ENCODE data around the gene ADSL. TPM values are rescaled to one million over a fixed set of nuclear protein-coding genes. Genes with fewer than 3 reads are reported as not detected.

ADSL gene
- total RNA-seq: 41.0 TPM

GRCh38 chr22:40346185-40347118 lies at the start of gene ADSL:
Gene ADSL (plus strand): TSS chr22:40346500. CDS start chr22:40346559, 59 bp downstream.
- H3K9me3 ChIP-seq: no peaks in the 10 kb centered on the region
- H3K4me3 ChIP-seq: peak within 1 kb of the TSS; percentile 58 to 68
- TF ChIP-seq POLR2A (IDR thresholded peaks at IDR 0.05) (peak in 1 of 2 donors; percentile 60), POLR2AphosphoS5 (IDR thresholded peaks at IDR 0.05; ENCODE audit: insufficient read depth in 1 of 2, low read depth in 1 of 2) (peak; percentile 85 to 97)
- TF ChIP-seq, protein P1, sequence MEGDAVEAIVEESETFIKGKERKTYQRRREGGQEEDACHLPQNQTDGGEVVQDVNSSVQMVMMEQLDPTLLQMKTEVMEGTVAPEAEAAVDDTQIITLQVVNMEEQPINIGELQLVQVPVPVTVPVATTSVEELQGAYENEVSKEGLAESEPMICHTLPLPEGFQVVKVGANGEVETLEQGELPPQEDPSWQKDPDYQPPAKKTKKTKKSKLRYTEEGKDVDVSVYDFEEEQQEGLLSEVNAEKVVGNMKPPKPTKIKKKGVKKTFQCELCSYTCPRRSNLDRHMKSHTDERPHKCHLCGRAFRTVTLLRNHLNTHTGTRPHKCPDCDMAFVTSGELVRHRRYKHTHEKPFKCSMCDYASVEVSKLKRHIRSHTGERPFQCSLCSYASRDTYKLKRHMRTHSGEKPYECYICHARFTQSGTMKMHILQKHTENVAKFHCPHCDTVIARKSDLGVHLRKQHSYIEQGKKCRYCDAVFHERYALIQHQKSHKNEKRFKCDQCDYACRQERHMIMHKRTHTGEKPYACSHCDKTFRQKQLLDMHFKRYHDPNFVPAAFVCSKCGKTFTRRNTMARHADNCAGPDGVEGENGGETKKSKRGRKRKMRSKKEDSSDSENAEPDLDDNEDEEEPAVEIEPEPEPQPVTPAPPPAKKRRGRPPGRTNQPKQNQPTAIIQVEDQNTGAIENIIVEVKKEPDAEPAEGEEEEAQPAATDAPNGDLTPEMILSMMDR (IDR thresholded peaks at IDR 0.05): no peak
- DNase-seq (ENCODE audit: extremely low spot score in 2 of 2): no peak
- no peaks in the 10 kb centered on the region for H3K27me3 ChIP-seq
- H3K27ac ChIP-seq: peak within 1 kb of the TSS; percentile 86
- H3K4me1 ChIP-seq: peaks cover 26% of the 10 kb centered on the region
- peaks cover 0 to 17% of the 10 kb centered on the region in 2 donors for H3K36me3 ChIP-seq
- intact Hi-C loops (cut with DNase I): loop anchor here (5.0 to 10.0 kb wide), 2 partner anchors 304 to 812 kb away; partner anchors contain the start of gene RPS19BP1

DNA sequence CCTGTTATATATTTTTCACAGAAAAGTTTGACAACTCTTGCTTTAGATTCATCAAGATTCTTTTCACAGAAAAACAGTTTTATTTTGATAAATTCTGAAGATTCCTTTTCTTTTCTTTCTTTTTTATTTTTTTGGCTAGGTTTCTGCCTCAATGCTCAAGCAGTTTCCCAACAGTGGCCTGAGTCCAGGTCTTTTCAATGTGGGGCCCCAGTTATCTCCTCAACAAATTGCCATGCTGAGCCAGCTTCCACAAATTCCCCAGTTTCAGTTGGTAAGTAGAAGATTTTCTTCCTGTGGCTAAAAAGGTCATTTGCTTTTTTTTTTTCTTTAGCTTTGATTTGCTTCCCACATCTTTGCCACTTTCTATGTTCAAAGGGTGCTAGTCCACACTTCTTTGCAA lies 46.0 kb upstream of the ADSL start:
- Histone ChIP-seq H3K4me3 (no peak overlapping the region), H3K27me3 (no peaks in the 10 kb centered on the region), H3K9me3 (no peaks in the 10 kb centered on the region), H3K4me1 (peaks cover 4% of the 10 kb centered on the region), H3K36me3 (peaks cover 0 to 33% of the 10 kb centered on the region in 2 donors), H3K27ac (no peak overlapping the region)
- no peak for DNase-seq (ENCODE audit: extremely low spot score in 2 of 2)
- TF ChIP-seq POLR2AphosphoS5 (IDR thresholded peaks at IDR 0.05; ENCODE audit: insufficient read depth in 1 of 2, low read depth in 1 of 2): no peak
- TF ChIP-seq, protein P1 (IDR thresholded peaks at IDR 0.05): no peak
- no peak for TF ChIP-seq POLR2A (IDR thresholded peaks at IDR 0.05)
- intact Hi-C loops (cut with DNase I): no loop called here

GRCh38 chr22:40300884-40301672 lies 45.2 kb upstream of the ADSL start:
- DNase-seq (ENCODE audit: extremely low spot score in 2 of 2): no peak
- Histone ChIP-seq H3K9me3 (no peaks in the 10 kb centered on the region), H3K36me3 (peaks cover 0 to 33% of the 10 kb centered on the region in 2 donors), H3K27me3 (no peaks in the 10 kb centered on the region), H3K4me3 (no peak overlapping the region), H3K27ac (no peak overlapping the region), H3K4me1 (peaks cover 4% of the 10 kb centered on the region)
- intact Hi-C loops (cut with DNase I): no loop called here
- TF ChIP-seq, protein P1 (IDR thresholded peaks at IDR 0.05): no peak
- no peak for TF ChIP-seq POLR2AphosphoS5 (IDR thresholded peaks at IDR 0.05; ENCODE audit: insufficient read depth in 1 of 2, low read depth in 1 of 2)
- TF ChIP-seq POLR2A (IDR thresholded peaks at IDR 0.05): no peak

GRCh38 chr22:40302149-40302548 lies 44.2 kb upstream of the ADSL start:
- Histone ChIP-seq H3K9me3 (no peaks in the 10 kb centered on the region), H3K4me1 (peaks cover 4% of the 10 kb centered on the region), H3K4me3 (no peak overlapping the region), H3K27ac (no peak overlapping the region), H3K27me3 (no peaks in the 10 kb centered on the region), H3K36me3 (peaks cover 0 to 27% of the 10 kb centered on the region in 2 donors)
- intact Hi-C loops (cut with DNase I): no loop called here
- no peak for DNase-seq (ENCODE audit: extremely low spot score in 2 of 2)
- no peak for TF ChIP-seq POLR2A (IDR thresholded peaks at IDR 0.05)
- no peak for TF ChIP-seq POLR2AphosphoS5 (IDR thresholded peaks at IDR 0.05; ENCODE audit: insufficient read depth in 1 of 2, low read depth in 1 of 2)
- TF ChIP-seq, protein P1 (IDR thresholded peaks at IDR 0.05): no peak
